Neuronal stem cell (in vitro differentiated cells): ENCODE measurements around the gene BLOC1S2.

Experiments used
- DNase-seq: peaks from one replicate; pipeline ENCODE4 v3.0.0-alpha.2; 2013; ENCODE audit warnings: low spot score
- H2AFZ ChIP-seq: one replicate; pipeline ENCODE4 v1.6.1; 2013; ENCODE audit warnings: mild to moderate bottlenecking, low read length, inconsistent platforms
- H2AK5ac ChIP-seq: 2 replicates; pipeline ENCODE4 v1.6.1; 2013; ENCODE audit warnings: low read depth, mild to moderate bottlenecking, inconsistent platforms, low read length, moderate library complexity, mixed read lengths
- H2BK120ac ChIP-seq: 2 replicates; pipeline ENCODE4 v1.6.1; 2013; ENCODE audit warnings: low read depth, mild to moderate bottlenecking, inconsistent platforms, low read length, moderate library complexity, mixed read lengths
- H2BK12ac ChIP-seq: one replicate; pipeline ENCODE4 v1.6.1; 2013; ENCODE audit warnings: low read length, inconsistent platforms
- H2BK15ac ChIP-seq: 2 replicates; pipeline ENCODE4 v1.6.1; 2013; ENCODE audit warnings: mild to moderate bottlenecking, low read length, inconsistent platforms, mixed read lengths
- H2BK5ac ChIP-seq: one replicate; pipeline ENCODE4 v1.6.1; 2013; ENCODE audit warnings: inconsistent platforms, mild to moderate bottlenecking, low read length, moderate library complexity
- H3K14ac ChIP-seq: one replicate; pipeline ENCODE4 v1.6.1; 2013; ENCODE audit warnings: low read length, inconsistent platforms
- H3K18ac ChIP-seq: 2 replicates; pipeline ENCODE4 v1.6.1; 2013; ENCODE audit warnings: low read length, inconsistent platforms
- H3K23ac ChIP-seq: 2 replicates; pipeline ENCODE4 v1.6.1; 2013; ENCODE audit warnings: low read depth, mild to moderate bottlenecking, mixed read lengths, low read length, inconsistent platforms; ENCODE audit not compliant: poor library complexity
- H3K27ac ChIP-seq: replicated peaks from 3 replicates; pipeline ENCODE4 v1.5.1; 2013; ENCODE audit warnings: low read length, inconsistent platforms
- H3K27me3 ChIP-seq, 3 experiments: 2 replicates each; pipeline ENCODE4 v1.6.1; 2013; ENCODE audit warnings: low read length in 3 of 3, mild to moderate bottlenecking in 2 of 3, inconsistent platforms in 1 of 3, low read depth in 1 of 3, mixed read lengths in 1 of 3, moderate library complexity in 1 of 3; ENCODE audit not compliant: control insufficient read depth in 3 of 3, insufficient read depth in 3 of 3
- H3K36me3 ChIP-seq, 2 donors: replicated peaks in 1 of 2; 2 replicates each; pipeline ENCODE4 v1.6.1; 2013; ENCODE audit warnings: low read length in 2 of 2; ENCODE audit not compliant: control insufficient read depth in 2 of 2, insufficient read depth in 2 of 2
- H3K4ac ChIP-seq: 2 replicates; pipeline ENCODE4 v1.6.1; 2013; ENCODE audit warnings: inconsistent platforms, mild to moderate bottlenecking, low read length, moderate library complexity
- H3K4me1 ChIP-seq, 2 donors: 1 replicate in 1 of 2; 2 replicates in 1 of 2; pipeline ENCODE4 v1.6.1; 2013; ENCODE audit warnings: low read length in 2 of 2, low read depth in 1 of 2; ENCODE audit not compliant: control insufficient read depth in 2 of 2, insufficient read depth in 1 of 2
- H3K4me2 ChIP-seq: one replicate; pipeline ENCODE4 v1.6.1; 2013; ENCODE audit warnings: mild to moderate bottlenecking, low read length, inconsistent platforms; ENCODE audit not compliant: insufficient read depth, poor library complexity, severe bottlenecking
- H3K4me3 ChIP-seq, 2 donors: 2 replicates each; pipeline ENCODE4 v1.5.1; 2013; ENCODE audit warnings: low read length in 2 of 2, mild to moderate bottlenecking in 2 of 2, inconsistent platforms in 1 of 2, moderate library complexity in 1 of 2
- H3K79me1 ChIP-seq: one replicate; pipeline ENCODE4 v1.6.1; 2013; ENCODE audit warnings: low read depth, mild to moderate bottlenecking, inconsistent platforms, low read length, moderate library complexity
- H3K9ac ChIP-seq: one replicate; pipeline ENCODE4 v1.6.1; 2013; ENCODE audit warnings: mild to moderate bottlenecking, low read depth, low read length, inconsistent platforms; ENCODE audit not compliant: poor library complexity
- H3K9me3 ChIP-seq, 2 donors: replicated peaks in 1 of 2; 2 replicates each; pipeline versions ENCODE3 to v1.6.1; 2013; ENCODE audit warnings: low read length in 2 of 2, mild to moderate bottlenecking in 2 of 2, inconsistent platforms in 1 of 2, low read depth in 1 of 2, mixed read lengths in 1 of 2, moderate library complexity in 1 of 2; ENCODE audit not compliant: control insufficient read depth in 2 of 2, insufficient read depth in 1 of 2
- H4K8ac ChIP-seq: one replicate; pipeline ENCODE4 v1.6.1; 2013; ENCODE audit warnings: low read depth, mild to moderate bottlenecking, inconsistent platforms, low read length, moderate library complexity
- H4K91ac ChIP-seq: one replicate; pipeline ENCODE4 v1.6.1; 2013; ENCODE audit warnings: low read length, low read depth, mild to moderate bottlenecking, inconsistent platforms; ENCODE audit not compliant: poor library complexity
- WGBS, 2 donors: extraction: QIAGEN DNeasy Blood & Tissue Kit; methylation state at CpG; one replicate each; pipeline ENCODE4 v1.1.7; 2013; ENCODE audit warnings: missing lambda C conversion rate in 2 of 2, mixed read lengths in 1 of 2; ENCODE audit not compliant: insufficient read length in 2 of 2, insufficient replicate concordance in 1 of 2; ENCODE audit errors: extremely low coverage in 2 of 2; 5-methylcytosine and 5-hydroxymethylcytosine counted together

Gene BLOC1S2

GRCh38 chr10:100315615-100316014 is 29.1 kb upstream of the BLOC1S2 start:
- no peak overlapping the region for H2BK15ac ChIP-seq
- no peak overlapping the region for H2BK120ac ChIP-seq
- peak overlapping the region; percentile 2 for H3K4me2 ChIP-seq
- DNase-seq: no peak
- H3K18ac ChIP-seq: no peak overlapping the region
- H2AK5ac ChIP-seq: no peak overlapping the region
- H2BK12ac ChIP-seq: no peak overlapping the region
- no peaks in the 10 kb centered on the region for H3K36me3 ChIP-seq
- no peak overlapping the region for H3K27ac ChIP-seq
- H3K4me3 ChIP-seq: no peak overlapping the region
- no CpG with 5 or more reads among the region's 4 CpGs for WGBS, 2 donors
- peaks cover 0 to 42% (median 0%) of the 10 kb centered on the region in 3 experiments for H3K27me3 ChIP-seq
- H4K91ac ChIP-seq: no peak overlapping the region
- no peak overlapping the region for H3K14ac ChIP-seq
- no peak overlapping the region for H2AFZ ChIP-seq
- no peak overlapping the region for H3K9ac ChIP-seq
- no peak overlapping the region for H3K4ac ChIP-seq
- no peaks in the 10 kb centered on the region for H3K9me3 ChIP-seq
- no peak overlapping the region for H4K8ac ChIP-seq
- H2BK5ac ChIP-seq: no peak overlapping the region
- no peak overlapping the region for H3K23ac ChIP-seq
- no peaks in the 10 kb centered on the region for H3K79me1 ChIP-seq
- H3K4me1 ChIP-seq: no peaks in the 10 kb centered on the region

- WGBS, 2 donors: no CpG with 5 or more reads among the region's 4 CpGs
- Histone ChIP-seq H3K27ac (no peak overlapping the region), H2AFZ (no peak overlapping the region), H2BK12ac (no peak overlapping the region), H3K27me3 (peaks cover 0 to 63% (median 0%) of the 10 kb centered on the region in 3 experiments), H3K14ac (no peak overlapping the region), H4K8ac (no peak overlapping the region), H3K4me2 (no peak overlapping the region), H3K9ac (no peak overlapping the region), H3K9me3 (no peaks in the 10 kb centered on the region), H3K79me1 (no peaks in the 10 kb centered on the region), H3K4ac (no peak overlapping the region), H2BK15ac (no peak overlapping the region), H3K18ac (no peak overlapping the region), H2BK5ac (no peak overlapping the region), H3K36me3 (no peaks in the 10 kb centered on the region), H2AK5ac (no peak overlapping the region), H3K4me1 (no peaks in the 10 kb centered on the region), H2BK120ac (no peak overlapping the region), H3K23ac (no peak overlapping the region), H3K4me3 (no peak overlapping the region), H4K91ac (no peak overlapping the region)
- DNase-seq: no peak
Observed at GRCh38 chr10:100311298-100311697, 24.8 kb upstream of the BLOC1S2 start.

- Histone ChIP-seq H2AFZ (no peak overlapping the region), H3K23ac (no peak overlapping the region), H3K9me3 (no peaks in the 10 kb centered on the region), H3K4me1 (no peaks in the 10 kb centered on the region), H4K91ac (no peak overlapping the region), H2AK5ac (no peak overlapping the region), H3K18ac (no peak overlapping the region), H3K4ac (no peak overlapping the region), H3K27ac (no peak overlapping the region), H2BK12ac (no peak overlapping the region), H3K14ac (no peak overlapping the region), H4K8ac (no peak overlapping the region), H2BK15ac (no peak overlapping the region), H3K4me3 (no peak overlapping the region), H3K36me3 (no peaks in the 10 kb centered on the region), H2BK120ac (no peak overlapping the region), H3K27me3 (peaks cover 0 to 47% (median 0%) of the 10 kb centered on the region in 3 experiments), H2BK5ac (no peak overlapping the region), H3K79me1 (no peaks in the 10 kb centered on the region), H3K9ac (no peak overlapping the region), H3K4me2 (no peak overlapping the region)
- WGBS, 2 donors: no CpG with 5 or more reads among the region's 3 CpGs
- DNase-seq: no peak
Observed at GRCh38 chr10:100307684-100308083, 21.2 kb upstream of the BLOC1S2 start.

GRCh38 chr10:100306861-100307260 is 20.4 kb upstream of the BLOC1S2 start:
- Histone ChIP-seq H3K27me3 (peaks cover 0 to 39% (median 0%) of the 10 kb centered on the region in 3 experiments), H3K14ac (no peak overlapping the region), H3K4me2 (no peak overlapping the region), H3K27ac (no peak overlapping the region), H3K4me1 (peaks cover 0 to 2% of the 10 kb centered on the region in 2 donors), H3K36me3 (no peaks in the 10 kb centered on the region), H4K91ac (no peak overlapping the region), H3K4ac (no peak overlapping the region), H2BK15ac (no peak overlapping the region), H2BK5ac (no peak overlapping the region), H3K18ac (no peak overlapping the region), H2AFZ (no peak overlapping the region), H3K9ac (no peak overlapping the region), H3K23ac (no peak overlapping the region), H3K9me3 (no peaks in the 10 kb centered on the region), H3K79me1 (no peaks in the 10 kb centered on the region), H2BK120ac (no peak overlapping the region), H3K4me3 (no peak overlapping the region), H2AK5ac (no peak overlapping the region), H4K8ac (no peak overlapping the region), H2BK12ac (no peak overlapping the region)
- no CpG with 5 or more reads among the region's 5 CpGs for WGBS, 2 donors
- no peak for DNase-seq
